ENCODE results near the gene MRPS10.
"Not testable (repeated sequence)": the region's sequence is repeated elsewhere in the genome, so short reads cannot be mapped to it uniquely, and the experiment has no call there.

The MRPS10 gene

DNA sequence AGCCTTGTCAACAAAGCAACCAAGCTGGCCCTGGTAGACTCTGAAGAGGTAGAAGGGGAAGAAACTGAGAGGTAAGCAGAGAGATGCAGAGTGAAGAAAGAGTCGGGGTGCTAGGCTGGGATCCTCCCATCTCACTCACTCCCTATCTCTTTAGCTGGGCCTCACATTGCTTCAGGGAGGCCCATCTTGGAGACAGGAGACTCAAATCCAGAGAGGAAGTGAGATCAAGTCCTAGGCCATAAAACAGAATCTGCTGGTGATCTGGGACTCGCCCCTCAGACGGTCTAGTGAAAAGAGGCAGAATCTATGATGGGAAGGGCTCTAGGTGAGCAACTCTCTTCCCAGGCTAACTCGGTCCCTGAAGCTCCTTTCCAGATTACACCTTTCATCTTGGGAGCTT, 22.2 kb downstream of the MRPS10 start:
- no peak for DNase-seq (ENCODE audit: low read depth)
- no peak overlapping the region for H3K4me3 ChIP-seq (ENCODE audit: control insufficient read depth, low read depth, low read length)
- TF ChIP-seq, protein P1, sequence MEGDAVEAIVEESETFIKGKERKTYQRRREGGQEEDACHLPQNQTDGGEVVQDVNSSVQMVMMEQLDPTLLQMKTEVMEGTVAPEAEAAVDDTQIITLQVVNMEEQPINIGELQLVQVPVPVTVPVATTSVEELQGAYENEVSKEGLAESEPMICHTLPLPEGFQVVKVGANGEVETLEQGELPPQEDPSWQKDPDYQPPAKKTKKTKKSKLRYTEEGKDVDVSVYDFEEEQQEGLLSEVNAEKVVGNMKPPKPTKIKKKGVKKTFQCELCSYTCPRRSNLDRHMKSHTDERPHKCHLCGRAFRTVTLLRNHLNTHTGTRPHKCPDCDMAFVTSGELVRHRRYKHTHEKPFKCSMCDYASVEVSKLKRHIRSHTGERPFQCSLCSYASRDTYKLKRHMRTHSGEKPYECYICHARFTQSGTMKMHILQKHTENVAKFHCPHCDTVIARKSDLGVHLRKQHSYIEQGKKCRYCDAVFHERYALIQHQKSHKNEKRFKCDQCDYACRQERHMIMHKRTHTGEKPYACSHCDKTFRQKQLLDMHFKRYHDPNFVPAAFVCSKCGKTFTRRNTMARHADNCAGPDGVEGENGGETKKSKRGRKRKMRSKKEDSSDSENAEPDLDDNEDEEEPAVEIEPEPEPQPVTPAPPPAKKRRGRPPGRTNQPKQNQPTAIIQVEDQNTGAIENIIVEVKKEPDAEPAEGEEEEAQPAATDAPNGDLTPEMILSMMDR (conservative IDR thresholded peaks at IDR 0.05; ENCODE audit: control insufficient read depth, insufficient read depth, low read depth, low read length): no peak

DNA sequence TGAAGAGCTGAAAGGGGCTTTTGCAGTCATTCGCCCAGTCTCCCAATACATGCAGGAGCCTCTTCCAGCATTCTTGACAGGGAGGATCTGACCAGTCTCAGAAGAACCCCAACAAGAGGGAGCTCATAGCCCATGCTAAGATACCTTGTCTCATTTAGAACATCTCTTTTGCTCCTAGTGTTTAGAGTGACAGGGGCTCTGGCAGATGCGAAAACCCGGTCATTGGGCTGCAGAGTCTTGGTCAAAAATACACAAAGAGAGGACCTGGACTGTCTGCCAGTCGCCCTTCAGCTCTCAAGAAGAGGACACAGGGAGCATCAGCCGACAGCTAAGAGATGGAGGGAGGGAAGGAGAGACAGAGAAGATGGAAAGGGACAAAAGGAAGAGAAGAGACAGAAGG, 23.6 kb downstream of the MRPS10 start:
- TF ChIP-seq, protein P1 (conservative IDR thresholded peaks at IDR 0.05; ENCODE audit: control insufficient read depth, insufficient read depth, low read depth, low read length): no peak
- no peak for DNase-seq (ENCODE audit: low read depth)
- no peak overlapping the region for H3K4me3 ChIP-seq (ENCODE audit: control insufficient read depth, low read depth, low read length)

DNA sequence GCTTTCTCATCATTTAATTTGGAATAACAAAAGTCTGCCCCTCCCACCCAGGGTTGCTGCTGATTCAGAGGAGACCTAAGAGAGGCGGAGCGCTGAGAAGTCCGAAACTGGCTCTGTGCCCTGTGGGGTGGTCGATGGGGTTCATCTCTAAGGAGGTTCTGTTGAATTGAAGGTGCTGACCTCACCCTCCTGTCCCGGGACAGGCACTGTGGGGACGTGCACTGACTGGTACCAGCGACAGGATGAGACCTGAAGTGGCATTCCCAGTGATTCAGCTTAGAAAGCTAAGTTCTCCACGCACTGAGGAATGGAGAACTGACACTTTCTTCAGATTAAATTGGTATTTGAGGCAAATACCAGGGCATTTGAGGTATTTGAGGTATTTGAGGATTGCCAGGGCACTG, 24.2 kb downstream of the MRPS10 start:
- TF ChIP-seq, protein P1 (conservative IDR thresholded peaks at IDR 0.05; ENCODE audit: control insufficient read depth, insufficient read depth, low read depth, low read length): no peak
- DNase-seq (ENCODE audit: low read depth): peak; percentile 33
- H3K4me3 ChIP-seq (ENCODE audit: control insufficient read depth, low read depth, low read length): no peak overlapping the region

DNA sequence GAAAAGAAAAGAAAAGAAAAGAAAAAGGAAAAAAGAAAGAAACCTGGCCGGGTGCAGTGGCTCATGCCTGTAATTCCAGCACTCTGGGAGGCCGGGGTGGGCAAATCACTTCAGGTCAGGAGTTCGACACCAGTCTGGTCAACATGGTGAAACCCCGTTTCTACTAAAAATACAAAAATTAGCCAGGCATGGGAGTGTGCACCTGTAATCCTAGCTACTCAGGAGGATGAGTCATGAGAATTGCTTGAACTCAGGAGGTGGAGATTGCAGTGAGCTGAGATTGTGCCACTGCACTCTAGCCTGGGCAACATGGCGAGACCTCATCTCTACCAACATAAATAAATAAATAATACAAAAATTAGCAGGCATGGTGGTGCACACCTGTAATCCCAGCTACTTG, 25.3 kb downstream of the MRPS10 start:
- DNase-seq (ENCODE audit: low read depth); H3K4me3 ChIP-seq (ENCODE audit: control insufficient read depth, low read depth, low read length): not testable (repeated sequence)

DNA sequence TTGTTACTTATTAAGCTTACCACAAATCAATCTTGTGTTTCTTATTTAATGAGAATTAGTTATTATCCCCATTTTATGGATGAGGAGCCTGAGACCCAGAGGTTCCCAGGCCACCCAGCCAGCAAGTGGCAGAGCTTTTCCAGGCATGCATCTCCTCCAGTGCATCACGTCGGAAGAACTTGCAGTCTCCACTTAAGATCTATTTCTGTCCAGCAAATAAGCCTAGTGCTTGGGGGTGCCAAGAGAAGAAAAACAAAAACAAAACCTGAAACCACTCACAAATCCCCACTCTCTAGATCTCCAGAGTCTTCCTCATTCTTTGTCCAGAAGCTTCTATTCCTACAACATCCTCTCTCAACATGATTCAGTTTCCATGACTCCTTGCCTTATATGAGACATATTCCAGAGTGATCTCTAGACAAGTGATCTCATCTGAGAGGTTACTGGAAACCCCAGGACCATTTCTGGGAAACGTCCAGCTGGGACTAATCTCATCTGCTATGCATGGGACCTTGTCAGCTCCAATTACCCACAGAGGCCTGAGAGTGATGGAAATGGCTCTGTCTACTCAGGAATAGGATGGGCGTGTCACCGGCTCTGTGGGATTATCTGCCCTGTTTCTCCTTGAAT, 27.0 kb downstream of the MRPS10 start:
- no peak overlapping the region for H3K4me3 ChIP-seq (ENCODE audit: control insufficient read depth, low read depth, low read length)
- TF ChIP-seq, protein P1 (conservative IDR thresholded peaks at IDR 0.05; ENCODE audit: control insufficient read depth, insufficient read depth, low read depth, low read length): no peak
- peak; percentile 90 for DNase-seq (ENCODE audit: low read depth)

DNA sequence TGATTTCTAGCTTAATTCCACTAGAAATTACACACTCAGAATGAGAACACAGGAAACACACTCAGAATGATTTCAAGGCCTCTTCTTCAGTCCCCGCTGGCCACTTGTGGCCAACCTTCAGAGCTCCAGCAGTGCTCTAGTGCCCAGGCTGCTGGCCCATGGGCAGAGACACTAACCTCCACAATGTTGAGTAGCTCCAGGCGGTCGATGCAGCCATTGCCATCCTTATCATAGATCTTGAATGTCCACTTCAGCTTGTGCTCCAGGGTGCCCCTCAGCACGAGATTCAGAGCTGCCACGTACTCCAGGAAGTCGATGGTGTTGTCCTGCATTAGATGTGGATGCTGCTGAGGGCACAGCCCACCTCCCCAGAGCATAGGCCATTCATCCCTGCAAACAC, 29.3 kb downstream of the MRPS10 start:
- DNase-seq (ENCODE audit: low read depth): no peak
- no peak overlapping the region for H3K4me3 ChIP-seq (ENCODE audit: control insufficient read depth, low read depth, low read length)
- TF ChIP-seq, protein P1 (conservative IDR thresholded peaks at IDR 0.05; ENCODE audit: control insufficient read depth, insufficient read depth, low read depth, low read length): no peak

DNA sequence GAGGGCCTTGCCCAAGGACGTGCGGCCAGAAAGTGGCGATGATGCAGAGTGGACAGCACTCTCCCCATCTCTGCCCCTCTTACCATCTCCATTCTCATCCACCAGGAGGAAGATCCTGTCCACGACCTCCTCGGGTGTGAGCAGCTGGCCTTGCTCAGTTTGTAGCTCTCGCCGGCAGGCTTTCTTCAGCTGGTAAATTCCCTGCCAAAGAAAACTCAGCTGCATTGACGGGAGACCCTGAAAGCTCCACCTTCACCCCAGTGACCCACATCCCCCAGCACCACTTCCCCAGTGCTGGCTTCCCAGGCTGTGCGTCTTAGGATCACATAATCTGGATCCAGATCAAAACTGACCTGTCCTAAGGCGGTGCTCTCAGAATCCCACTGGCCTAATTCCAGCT, 32.1 kb downstream of the MRPS10 start:
- TF ChIP-seq, protein P1 (conservative IDR thresholded peaks at IDR 0.05; ENCODE audit: control insufficient read depth, insufficient read depth, low read depth, low read length): no peak
- no peak for DNase-seq (ENCODE audit: low read depth)
- no peak overlapping the region for H3K4me3 ChIP-seq (ENCODE audit: control insufficient read depth, low read depth, low read length)

Measured in fibroblast of mammary gland (primary cell).